Measurements from ENCODE around the gene TRIM10.

TRIM10 gene, protein sequence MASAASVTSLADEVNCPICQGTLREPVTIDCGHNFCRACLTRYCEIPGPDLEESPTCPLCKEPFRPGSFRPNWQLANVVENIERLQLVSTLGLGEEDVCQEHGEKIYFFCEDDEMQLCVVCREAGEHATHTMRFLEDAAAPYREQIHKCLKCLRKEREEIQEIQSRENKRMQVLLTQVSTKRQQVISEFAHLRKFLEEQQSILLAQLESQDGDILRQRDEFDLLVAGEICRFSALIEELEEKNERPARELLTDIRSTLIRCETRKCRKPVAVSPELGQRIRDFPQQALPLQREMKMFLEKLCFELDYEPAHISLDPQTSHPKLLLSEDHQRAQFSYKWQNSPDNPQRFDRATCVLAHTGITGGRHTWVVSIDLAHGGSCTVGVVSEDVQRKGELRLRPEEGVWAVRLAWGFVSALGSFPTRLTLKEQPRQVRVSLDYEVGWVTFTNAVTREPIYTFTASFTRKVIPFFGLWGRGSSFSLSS

DNA sequence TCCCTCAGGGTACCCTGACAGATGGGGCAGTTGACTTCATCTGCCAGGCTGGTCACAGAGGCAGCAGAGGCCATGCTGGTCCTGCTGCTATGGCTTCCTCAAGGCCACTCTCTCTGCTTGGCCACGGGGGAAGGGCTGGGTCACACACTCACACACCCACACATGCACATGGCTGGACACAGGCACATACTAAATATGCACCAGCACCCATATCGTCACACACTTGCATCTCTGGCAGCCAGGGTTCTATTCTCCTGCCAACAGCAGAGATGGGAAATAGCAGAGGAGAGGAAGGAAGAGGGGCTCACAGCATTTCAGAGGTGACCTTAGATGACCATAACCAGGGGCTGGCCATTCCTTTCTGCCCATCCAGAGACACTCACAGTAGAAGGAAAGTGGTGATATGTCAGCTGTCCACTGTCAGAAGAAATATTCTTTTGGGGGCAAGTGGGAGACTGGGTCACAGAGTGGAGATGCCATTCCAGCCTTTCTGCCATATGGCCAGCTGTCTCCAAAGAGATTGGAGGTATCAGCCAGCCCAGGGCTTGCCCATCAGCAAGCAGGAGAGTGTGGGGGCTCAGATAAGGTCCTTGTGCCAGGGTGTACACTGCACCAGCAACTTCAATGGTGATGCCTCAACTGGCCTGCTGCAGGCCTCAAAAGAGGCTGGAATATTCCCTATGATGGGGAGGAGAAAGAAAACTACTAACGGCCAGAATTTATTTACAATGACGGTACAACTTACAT lies at the start of gene TRIM10:
Gene TRIM10 (minus strand): TSS at position 427 of the 747 bp plus-strand sequence. CDS start 353 bp downstream, at position 74.
- DNase-seq, result no peak

DNA sequence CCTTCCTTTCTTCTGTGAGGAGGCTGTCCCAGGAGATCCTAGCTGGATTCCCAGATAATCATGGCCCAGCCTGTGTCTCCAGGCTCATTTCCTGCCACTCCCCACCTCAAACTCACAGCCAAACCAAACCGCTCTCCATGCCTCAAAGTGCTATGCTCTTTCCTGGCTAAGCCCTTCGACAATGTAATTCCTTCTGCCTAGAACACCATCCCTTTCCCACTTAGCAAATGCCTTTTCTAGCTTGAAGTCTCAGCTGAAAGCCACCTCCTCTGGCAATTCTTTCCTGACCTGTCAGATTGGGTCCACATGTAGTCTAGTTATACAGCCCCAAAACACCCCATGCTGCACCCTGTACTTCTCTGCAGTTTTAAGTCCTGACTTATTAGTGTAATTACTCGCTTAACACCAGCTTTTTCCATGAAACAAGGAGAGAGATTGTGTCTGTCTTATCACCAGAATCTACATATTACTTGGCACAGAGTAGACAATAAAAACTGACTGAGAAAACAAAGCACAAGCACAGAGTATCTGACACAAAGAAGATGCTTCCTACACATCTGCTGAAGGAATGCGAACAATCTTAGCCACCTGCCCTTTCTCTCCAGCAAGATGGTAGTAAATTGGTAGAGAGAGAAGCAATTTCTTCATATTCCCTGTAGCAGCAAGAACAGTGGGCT lies 46.7 kb upstream of the TRIM10 start:
- DNase-seq, result no peak

DNA sequence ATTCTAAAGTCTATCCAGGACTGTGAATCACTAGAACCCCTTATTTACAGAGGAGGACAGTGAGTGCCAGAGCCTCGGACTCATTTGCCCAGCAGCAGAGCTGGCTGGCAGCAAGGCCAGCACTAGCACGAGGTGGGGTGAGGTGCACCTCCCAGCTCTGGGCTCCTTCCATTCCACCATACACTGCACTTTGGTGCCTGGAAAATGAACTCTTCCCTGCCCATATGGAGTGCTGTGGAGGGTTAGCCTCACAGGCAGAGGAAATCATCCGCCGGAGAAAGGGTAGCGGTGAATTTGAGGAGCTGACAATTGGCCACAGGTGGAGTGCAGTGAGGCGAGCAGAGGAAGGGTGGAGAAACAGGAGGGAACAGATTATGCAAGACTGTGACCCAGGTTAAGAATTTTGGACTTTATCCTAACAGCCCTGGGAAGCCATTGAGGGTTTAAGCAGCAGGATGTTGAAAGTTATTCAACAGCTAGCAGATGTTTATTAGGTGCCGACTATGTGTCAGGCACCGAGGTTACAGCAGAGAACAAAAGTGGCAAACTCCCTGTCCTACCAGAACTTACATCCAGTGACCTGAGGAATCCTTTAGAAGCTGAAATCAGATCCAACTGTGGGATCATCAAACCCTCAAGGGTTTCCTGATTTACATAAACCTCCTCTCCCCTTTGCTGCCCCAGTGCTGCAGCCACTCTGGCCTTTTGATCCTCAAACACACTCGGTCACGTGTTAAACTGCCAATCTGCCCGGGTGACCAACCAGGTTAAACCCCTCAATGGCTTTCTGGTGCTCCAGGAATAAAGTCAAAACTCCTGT lies 46.0 kb upstream of the TRIM10 start:
- no peak for DNase-seq

DNA sequence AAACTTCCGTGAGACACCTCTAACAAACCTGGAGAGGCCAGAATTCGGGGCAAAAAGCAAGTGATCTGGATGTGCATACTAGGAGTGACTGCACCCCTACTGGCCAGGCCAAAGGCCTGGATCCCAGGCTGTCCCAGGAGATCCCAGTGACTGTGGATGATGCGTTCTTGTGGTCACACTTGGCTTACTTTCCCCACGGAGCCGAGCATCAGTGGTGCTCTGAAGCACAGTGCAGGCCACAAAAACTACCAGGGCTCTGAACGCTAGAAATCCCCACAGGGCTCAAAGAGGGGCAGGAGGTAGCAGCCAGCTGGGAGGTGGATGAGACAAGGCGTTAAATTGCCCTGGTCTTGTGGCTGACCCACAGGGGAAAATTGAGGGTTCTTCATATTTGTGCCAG lies 45.1 kb upstream of the TRIM10 start:
- DNase-seq, result no peak

DNA sequence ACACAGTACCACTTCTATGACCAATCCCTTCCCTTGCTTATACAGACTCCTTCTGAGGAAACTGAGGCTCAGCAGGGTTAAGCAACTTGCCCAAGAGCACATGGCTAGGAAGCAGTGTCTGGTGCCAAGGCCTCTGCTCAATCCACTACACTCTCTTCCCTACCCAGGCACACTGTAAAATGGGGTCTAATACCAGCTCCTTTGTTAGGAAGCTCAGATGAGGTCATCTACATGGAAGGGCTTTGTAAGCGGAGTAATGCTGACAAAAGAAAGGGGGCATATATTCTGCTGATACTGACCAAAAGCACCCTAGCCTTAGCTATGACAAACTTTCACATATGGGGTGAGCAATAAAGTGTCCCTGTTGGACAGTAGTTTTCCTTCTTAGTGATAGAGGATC lies 43.1 kb upstream of the TRIM10 start:
- DNase-seq, result no peak

DNA sequence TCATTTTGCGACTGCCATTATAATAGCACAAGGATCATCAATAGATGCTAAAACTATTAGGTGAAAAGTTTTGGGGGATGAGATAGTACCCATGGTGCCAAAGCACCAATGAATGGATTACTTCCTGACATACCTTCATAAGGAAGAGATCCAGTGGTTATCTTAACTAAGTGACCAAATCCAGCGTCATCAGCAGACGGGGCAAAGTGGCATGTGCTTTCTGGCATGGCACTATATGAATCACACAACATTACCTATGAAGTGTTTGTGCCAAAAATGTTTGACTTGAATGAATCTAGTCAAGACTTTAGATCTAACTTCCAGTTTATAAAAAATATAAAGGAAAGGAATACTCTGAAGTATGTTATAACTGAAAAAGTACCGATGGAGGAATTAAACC lies 41.4 kb upstream of the TRIM10 start:
- no peak for DNase-seq

DNA sequence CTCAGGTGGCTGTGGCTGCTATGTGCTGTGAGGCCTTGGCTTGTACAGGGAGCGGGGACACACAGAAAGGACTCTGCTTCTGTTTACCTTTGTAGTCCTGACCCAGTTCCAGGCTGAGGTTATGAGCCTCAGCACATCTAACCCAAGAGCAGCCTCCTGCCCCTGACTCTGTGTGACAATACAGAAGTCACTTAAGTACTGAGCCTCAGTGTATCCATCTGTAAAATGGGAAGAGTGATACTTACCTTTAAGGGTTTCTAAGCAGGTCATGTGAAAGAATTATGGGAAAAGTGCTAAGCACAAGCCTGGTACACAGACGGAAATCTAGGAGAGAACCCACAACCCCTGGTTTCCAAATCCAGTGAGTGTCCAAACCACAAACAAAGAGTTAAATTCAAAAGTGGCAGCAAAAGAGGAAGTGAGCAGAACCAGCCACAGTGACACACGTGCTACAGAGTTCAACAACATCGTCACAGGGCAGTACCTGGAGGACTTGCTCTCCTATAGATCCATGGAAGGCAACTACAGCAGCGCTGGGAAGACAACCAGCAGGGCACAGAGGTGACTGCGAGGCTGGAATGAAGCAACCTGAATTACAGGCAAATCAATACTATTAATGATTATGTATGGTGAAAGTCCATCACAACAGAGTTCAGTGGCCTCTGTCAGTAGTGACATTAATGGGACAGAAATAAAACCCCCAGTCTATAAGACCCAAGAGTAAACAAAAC lies 39.7 kb upstream of the TRIM10 start:
- no peak for DNase-seq

DNA sequence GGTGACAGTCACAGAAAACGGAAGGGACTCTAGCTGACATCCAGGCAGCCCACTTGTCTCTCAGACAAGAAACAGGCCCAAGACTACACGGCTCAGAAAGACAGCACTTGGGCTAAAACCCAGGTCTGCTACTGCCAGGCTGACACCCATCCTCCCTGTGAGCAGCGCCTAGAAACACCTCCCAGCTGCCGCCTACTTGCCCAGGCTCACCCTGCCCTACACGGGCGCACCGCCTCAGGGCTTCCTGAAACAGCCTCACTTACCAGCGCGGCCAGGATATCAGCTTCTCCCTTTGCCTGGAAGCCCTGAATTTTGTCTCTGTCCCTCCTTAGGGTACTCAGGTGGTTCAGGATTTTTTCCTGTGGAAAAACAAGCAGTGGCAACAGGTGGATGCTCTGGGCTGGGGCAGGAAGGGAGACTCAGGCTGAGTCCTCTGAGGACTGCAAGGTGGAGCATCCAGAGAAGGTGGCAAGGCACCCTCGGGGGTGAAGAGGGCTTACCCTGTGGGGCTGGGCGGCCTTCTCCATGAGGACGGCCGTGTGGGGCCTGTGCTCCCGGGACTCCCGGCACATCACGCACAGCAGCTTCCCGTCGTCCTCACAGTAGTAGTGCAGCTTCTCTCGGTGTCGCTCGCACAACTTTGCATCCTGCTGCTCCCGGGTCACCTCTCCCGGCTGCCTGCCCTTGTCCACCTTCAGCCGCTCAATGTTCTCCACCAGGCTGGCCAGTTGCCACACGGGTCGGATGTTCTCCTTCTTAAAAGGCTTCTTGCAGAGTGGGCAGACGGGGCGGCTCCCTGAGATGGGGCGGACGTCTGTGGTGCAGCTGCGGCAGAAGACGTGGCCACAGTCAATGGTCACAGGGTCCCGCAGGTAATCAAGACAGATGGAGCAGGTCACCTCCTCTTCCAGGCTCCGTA lies 37.4 kb upstream of the TRIM10 start:
- DNase-seq, result no peak

DNA sequence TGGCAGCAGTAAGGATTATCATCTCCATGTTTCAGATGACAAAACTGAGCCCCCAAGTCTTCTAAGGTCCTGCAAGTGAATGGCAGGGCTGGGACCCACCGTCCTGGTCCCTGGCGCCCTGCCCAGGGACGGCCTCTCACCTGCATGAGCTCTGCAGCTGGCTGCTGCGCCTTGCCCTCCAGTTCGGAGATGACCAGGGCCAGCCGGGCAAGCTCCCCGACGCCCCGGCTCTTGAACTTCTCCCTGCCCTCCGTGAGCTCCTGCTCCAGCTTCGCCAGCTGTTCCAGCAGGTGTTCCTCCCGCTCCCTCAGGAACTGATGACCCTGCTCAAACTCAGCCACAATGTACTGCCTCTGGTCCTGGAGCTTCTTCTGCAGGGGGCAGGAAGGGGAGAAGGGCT lies 35.4 kb upstream of the TRIM10 start:
- DNase-seq, result no peak

DNA sequence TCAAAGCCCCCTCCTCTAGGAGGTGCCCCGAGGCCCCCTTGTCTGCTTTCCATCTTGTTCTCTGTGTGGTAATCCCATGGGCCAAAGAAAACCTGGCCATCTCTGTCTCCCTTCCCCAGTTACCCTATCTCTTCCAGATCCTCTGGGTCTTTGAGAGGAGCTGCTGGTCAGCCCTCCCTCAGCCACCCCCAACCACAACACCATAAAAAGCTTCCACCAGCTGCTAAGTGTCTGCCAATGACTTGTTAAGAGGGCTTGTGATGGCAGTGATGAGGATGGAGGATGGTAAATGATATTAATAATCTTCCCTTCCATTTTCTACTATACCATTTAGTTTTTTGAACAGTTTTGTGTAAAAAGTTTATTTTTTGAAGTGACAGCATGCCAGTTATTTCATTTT lies 34.9 kb upstream of the TRIM10 start:
- no peak for DNase-seq

DNA sequence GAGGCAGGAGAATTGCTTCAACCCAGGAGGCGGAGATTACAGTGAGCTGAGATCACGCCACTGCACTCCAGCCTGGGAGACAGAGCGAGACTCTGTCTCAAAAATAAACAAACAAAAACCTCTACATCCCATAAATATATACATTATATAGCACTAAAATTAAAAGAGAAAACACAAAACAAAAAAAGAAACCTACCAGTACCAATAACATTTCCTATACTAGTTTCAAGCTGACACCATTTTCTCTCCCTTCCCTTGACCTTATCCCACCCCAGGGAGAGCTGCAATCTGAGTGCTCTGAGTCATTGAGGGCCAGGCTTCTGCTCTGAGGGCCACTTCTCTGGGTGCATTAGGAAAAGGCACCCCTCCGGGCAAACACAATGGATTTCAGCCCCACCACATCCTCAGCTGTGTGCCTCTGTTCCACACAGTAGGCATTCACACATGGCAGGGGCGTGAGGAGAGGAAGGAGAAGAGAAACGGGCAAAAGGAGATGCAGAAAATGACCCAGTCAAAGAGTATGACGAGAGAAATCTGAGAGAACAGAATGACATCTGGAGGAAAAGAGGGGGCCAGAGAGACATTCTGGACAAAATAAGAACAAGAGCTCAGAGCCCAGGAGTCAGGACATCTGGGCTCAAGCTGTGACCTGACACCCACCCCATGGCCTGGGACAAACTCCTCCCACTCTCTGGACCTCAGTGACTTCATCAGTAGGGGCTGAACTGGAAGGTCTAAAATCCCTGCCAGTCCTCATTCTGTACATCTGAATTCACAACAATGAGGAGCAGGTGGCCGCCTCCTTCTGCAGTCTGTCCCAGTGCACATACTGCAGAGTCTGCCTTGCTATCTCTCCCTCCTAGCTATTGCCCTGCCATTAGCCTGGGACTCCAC lies 34.0 kb upstream of the TRIM10 start:
- DNase-seq, result no peak

DNA sequence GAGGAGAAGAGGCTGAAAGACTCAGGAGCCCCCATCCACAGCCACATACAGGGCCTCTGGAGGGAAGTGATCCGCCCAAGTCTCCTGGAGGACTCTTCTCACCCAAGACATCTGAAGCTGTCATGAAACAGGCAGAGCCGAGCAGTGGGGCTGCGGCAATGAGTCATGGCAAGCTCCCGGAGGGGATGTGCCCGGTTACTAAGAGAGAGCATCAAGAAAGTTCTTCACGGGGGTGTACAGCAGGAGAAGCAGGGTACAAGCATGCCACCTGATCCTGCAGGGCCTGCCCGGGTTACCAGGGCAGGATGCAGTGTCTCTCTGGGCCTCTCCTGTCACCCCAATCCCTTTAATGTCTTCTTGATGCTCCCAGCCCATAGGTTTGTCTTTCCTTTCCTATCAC lies 31.1 kb upstream of the TRIM10 start:
- no peak for DNase-seq

DNA sequence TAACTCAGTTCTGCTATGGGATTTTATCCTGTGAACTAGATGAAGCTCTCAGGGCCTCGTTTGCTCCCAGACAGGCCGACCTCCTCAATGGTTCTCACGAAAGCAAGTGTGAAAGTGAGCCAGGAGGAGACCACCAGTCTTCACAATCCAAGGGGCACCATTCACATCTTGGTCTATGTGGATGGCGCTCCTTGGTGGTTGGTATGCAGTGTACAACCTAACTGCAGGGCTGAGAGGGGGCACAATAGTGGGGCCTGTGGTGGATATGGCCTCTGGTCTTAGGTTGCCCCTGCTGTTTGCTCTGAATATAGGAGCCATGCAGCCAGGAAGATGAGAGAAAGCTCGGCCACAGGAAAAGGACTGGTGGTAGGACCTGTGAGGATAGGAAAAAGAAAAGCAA lies 27.5 kb upstream of the TRIM10 start:
- no peak for DNase-seq

DNA sequence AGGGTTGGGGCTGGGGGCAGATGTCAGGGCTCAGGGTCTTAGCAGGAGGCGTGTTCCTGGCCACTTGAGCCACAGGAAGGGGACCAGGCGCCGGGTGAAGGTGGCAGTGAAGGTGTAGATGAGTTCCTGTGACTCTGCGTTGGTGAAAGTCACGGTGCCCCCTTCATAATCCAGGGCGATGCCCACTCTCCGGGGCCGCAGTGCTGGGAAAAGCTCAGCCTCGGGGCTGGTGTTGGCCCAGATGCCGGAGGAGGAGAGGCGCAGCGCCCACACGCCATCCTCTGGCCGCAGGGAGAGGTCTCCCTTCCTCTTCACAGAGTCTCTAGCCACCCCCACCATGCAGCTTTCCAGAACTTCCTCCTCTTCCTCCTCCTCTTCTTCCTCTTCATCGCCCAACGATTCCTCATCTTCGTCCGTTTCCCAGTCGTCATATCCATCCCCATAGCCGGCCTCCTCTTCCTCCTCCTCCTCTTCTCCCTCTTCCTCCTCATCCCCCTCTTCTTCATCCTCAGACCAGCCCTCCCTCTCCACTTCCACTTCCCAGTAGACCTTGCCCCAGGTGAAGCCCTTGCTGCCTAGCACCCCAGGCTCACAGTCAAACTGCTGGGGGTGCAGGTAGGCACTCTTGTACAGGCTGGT lies 25.0 kb upstream of the TRIM10 start:
- no peak for DNase-seq

DNA sequence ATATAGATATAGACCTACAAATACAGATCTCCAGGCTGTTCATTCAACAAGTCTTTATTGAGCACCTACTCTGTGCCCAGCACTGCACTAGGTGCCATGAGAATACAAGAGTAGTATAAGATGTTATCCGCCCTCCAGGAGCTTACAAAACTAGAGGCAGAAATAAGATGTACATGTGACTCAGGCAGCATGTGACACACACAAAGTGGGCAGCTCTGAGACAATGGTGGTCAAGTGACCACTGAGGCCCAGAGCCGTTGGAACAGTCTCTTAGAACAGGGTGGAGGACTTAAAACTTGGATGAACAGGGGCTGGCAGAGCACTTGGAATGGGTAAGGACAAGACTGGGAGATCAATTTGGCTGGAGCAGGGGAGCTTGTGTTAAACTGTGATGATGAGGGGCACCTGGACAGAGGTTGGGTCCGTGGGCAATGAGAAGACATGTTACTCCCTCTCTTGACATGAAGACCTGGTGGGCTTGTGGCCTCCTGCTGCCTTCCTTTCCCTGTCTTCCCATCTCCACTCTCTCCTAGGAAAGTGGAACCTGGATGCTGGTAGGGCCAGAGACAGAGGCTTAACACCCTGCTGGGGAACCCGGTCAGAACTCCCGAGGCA lies 23.5 kb upstream of the TRIM10 start:
- no peak for DNase-seq

DNA sequence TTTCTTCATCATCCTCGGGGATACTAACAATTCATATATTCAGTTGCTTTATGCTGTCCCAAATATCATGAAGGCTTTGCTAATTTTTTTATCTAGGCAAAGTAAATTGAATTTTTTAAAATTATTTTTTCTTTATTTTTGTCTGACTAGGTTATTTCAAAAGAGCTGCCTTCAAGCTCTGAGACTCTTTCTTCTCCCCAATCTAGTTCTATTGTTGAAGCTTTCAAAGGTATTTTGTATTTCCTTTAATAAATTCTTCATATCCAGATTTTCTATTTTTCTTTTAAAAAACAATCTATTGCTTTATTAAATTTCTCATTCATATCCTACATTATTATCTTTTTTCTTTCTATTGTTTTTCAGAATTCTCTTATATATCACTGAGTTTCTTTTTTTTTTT lies 19.1 kb upstream of the TRIM10 start:
- DNase-seq, result no peak

DNA sequence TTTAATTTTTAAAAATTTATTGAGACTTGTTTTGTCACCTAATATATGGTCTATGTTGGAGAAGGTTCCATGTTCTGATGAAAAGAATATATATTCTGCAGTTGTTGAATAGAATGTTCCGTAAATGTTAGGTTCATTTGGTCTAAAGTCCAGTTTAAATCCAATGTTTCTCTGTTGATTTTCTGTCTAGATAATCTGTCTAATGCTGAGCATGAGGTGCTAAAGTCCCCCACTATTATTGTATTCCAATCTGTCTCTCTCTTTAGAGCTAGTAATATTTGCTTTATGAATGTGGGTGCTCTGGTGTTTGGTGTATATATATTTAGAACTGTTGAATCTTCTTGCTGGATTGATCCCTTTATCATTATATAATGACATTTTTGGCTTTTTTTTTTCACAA lies 17.8 kb upstream of the TRIM10 start:
- DNase-seq, result no peak

DNA sequence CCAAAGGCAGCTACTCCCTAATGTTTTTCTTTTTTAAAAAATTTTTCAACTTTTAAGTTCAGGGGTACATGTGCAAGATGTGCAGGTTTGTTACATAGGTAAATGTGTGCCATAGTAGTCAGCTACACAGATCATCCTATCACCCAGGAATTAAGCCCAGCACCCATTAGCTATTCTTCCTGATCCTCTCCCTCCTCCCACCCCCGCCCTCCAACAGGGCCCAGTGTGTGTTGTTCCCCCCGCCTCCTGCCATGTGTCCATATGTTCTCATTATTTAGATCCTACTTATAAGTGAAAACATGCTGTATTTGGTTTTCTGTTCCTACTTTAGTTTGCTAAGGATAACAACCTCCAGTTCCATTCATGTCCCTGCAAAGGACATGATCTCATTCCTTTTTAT lies 14.8 kb upstream of the TRIM10 start:
- no peak for DNase-seq

DNA sequence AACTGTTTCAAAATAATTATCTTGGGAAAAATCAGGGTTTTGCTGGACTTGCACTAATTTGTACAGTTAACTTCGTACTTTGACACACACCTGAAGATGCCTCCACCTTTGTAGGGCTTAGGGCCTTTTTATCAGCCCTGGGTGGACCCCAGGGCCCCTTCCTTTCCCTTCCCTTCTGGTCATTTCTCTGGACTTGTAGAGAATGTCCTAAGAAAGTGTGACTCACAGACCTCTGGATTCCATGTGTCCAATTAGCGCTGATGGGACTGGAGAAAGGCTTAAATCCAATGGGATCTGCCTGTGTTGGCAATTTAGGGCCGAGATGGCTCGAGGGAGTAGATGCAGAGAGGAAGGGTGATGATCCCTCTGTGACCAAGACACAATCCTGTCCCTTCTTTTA lies 11.7 kb upstream of the TRIM10 start:
- no peak for DNase-seq
